GM18507 (cell line): Measurements from ENCODE around the gene ST8SIA3.
"Not testable (repeated sequence)": the region's sequence is repeated elsewhere in the genome, so short reads cannot be mapped to it uniquely, and the experiment has no call there.

Experiments used
- DNase-seq: peaks from one replicate; pipeline ENCODE4 v3.0.0; 2011; ENCODE audit warnings: low read depth; ENCODE audit not compliant: insufficient read length; ENCODE audit errors: extremely low spot score
- FAIRE-seq: peaks from 2 replicates; lab custom pipeline; 2011; peaks lifted over from hg19 to GRCh38; lab: Jason Lieb, UNC

The ST8SIA3 gene

GRCh38 chr18:57362714-57363113, 10.4 kb downstream of the ST8SIA3 start:
- FAIRE-seq (no peak), DNase-seq (no peak)

- FAIRE-seq, result no peak
- DNase-seq, result no peak
Measured at GRCh38 chr18:57364460-57364859, 12.1 kb downstream of the ST8SIA3 start.

GRCh38 chr18:57366528-57367081, 14.2 kb downstream of the ST8SIA3 start:
- DNase-seq (no peak), FAIRE-seq (no peak)

- no peak for DNase-seq
- no peak for FAIRE-seq
Measured at GRCh38 chr18:57372444-57372843, 20.1 kb downstream of the ST8SIA3 start.

GRCh38 chr18:57373017-57373416, 20.7 kb downstream of the ST8SIA3 start:
- DNase-seq, result no peak
- no peak for FAIRE-seq

- DNase-seq (no peak), FAIRE-seq (no peak)
Measured at GRCh38 chr18:57376503-57376902, 24.1 kb downstream of the ST8SIA3 start.

- no peak for DNase-seq
- no peak for FAIRE-seq
Measured at GRCh38 chr18:57389271-57389670, 36.9 kb downstream of the ST8SIA3 start.

- no peak for DNase-seq
- no peak for FAIRE-seq
Measured at GRCh38 chr18:57390044-57390443, 37.7 kb downstream of the ST8SIA3 start.

- FAIRE-seq, result not testable (repeated sequence)
Measured at GRCh38 chr18:57394749-57395148, 42.4 kb downstream of the ST8SIA3 start.

GRCh38 chr18:57396831-57397230, 44.5 kb downstream of the ST8SIA3 start:
- not testable (repeated sequence) for DNase-seq, FAIRE-seq

More at GRCh38 chr18:57394749-57395148, 42.4 kb downstream of the ST8SIA3 start:
- not testable (repeated sequence) for DNase-seq

GRCh38 chr18:57397440-57398132, 45.2 kb downstream of the ST8SIA3 start:
- DNase-seq (no peak), FAIRE-seq (no peak)

GRCh38 chr18:57404345-57404744, 52.0 kb downstream of the ST8SIA3 start:
- DNase-seq, result no peak
- no peak for FAIRE-seq

- DNase-seq (no peak), FAIRE-seq (no peak)
Measured at GRCh38 chr18:57409650-57410049, 57.3 kb downstream of the ST8SIA3 start.

- no peak for DNase-seq
Measured at GRCh38 chr18:57410749-57411148, 58.4 kb downstream of the ST8SIA3 start.

GRCh38 chr18:57416542-57416941, 64.2 kb downstream of the ST8SIA3 start:
- DNase-seq, result no peak
- FAIRE-seq, result no peak

More at GRCh38 chr18:57410749-57411148, 58.4 kb downstream of the ST8SIA3 start:
- no peak for FAIRE-seq
